MM.1S (cell line): ENCODE results near the gene MAPK4.

Experiments
- CTCF ChIP-seq: fragments of 300-600 bp; sonication (generic); IDR thresholded peaks from 2 replicates; pipeline ENCODE4 v1.5.1; 2016; ENCODE audit warnings: antibody characterized with exemption, low read length, mixed read lengths
- EZH2 ChIP-seq: fragments of 300-600 bp; sonication (generic); optimal IDR thresholded peaks from 2 replicates; pipeline ENCODE3; 2017; ENCODE audit warnings: low read depth, mild to moderate bottlenecking, antibody characterized with exemption, low read length, mixed read lengths
- EZH2phosphoT487 ChIP-seq: fragments of 300-600 bp; sonication (generic); IDR thresholded peaks from 2 replicates; pipeline ENCODE4 v1.6.1; 2018; ENCODE audit warnings: antibody characterized with exemption, low read length

GRCh38 chr18:50621366-50621765 lies 61.5 kb downstream of the MAPK4 start:
- TF ChIP-seq EZH2 (no peak), CTCF (no peak), EZH2phosphoT487 (no peak)
